Activated CD4-positive, alpha-beta T cell treated with anti-CD3 and anti-CD28 coated beads, Interleukin-2, amount 50 U/mL, for 16 hours (primary cell): ENCODE data around the gene LITAFD.
"Not testable (repeated sequence)": the region's sequence is repeated elsewhere in the genome, so short reads cannot be mapped to it uniquely, and the experiment has no call there.

ENCODE experiments used
- DNase-seq: peaks from one replicate; pipeline ENCODE4 v3.0.0-alpha.2; 2020

LITAFD gene

DNA sequence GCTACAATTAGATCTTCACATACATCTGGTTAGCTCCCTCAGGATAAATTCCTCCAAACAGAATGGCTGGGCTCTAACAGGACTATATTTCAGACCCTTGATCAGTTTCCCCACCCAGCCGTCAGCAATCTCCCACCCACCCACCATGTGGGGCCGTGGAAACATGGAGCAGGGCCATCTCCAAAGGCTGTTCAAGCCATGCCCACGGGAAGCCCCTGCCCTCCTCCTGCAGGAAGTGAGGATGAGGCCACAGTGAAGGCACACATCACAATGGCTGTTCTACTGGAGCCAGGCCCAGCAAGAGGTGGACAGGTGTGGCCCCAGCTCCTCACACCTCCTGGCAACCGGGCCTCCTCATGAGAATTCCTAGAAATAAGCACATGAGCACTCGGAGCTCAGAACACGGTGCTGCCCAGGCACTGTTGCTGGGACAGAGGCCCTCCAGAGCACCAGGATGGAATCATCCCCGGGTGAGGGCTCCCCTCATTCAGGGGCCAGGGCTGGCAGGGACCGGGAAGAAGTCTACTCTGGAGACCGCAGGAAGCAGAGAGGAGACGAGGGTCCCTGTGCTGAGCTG lies at the start of gene LITAFD:
Gene LITAFD (plus strand): TSS at position 311 of the 577 bp plus-strand sequence. CDS start 2,005 bp downstream, outside the sequence.
- DNase-seq: no peak

DNA sequence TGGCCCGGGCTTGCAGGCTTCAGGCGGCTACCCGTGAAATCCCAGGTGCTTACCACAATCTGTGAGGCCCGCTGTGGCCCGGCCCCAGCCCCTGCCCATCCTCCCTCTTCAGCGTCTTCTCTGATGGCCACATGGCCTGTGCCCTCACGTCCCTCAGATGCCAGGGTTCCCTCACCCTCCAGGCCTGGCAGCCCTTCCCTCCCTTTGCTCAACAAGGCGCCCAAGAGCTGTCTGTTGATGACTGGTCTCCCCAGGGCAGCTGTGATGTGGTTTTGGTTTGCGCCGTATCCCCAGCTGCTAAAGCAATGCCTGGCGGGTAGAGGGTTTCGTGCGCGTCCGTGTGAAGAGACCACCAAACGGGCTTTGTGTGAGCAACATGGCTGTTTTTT lies 49.4 kb upstream of the LITAFD start:
- DNase-seq: no peak

DNA sequence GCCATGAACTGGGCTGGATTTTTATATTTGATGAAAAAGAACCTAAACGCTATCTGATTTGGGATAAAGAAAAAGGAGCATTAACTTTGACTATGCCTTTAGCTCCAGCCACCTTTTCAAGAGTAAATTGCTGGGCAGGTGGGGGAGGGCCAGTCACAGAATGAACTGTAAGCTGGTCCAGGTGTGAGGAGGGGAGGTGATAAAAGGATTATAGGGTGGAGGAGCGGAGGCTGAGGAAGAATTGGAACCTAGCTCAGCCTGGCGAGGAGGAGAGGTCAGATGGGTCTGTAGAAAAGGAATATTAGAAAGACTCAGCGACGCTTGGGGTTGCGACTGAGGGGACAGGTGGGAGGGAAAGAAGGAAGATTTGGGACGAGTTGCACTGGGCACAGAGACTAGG lies 45.4 kb upstream of the LITAFD start:
- not testable (repeated sequence) for DNase-seq

GRCh38 chr16:8837594-8837993 lies 44.6 kb upstream of the LITAFD start:
- DNase-seq: not testable (repeated sequence)

DNA sequence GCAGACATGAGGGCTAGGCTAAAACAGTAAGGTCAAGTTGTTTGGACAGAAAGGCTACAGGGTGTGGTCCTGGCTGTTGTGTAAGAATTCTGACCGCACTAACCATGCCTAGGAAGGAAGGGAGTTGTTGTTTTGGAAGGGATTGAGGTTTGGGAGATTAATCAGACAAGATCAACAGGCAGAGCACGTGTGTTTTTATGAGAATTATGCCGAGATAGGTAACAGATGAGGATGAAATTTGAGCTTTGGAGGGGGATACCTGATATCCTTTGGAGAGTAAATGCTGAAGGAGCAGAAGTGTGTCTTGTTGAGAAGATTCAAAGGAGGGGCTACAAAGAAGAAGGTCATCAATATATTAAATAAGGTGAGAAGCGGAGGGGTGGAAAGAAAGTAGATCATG lies 40.1 kb upstream of the LITAFD start:
- DNase-seq: not testable (repeated sequence)

DNA sequence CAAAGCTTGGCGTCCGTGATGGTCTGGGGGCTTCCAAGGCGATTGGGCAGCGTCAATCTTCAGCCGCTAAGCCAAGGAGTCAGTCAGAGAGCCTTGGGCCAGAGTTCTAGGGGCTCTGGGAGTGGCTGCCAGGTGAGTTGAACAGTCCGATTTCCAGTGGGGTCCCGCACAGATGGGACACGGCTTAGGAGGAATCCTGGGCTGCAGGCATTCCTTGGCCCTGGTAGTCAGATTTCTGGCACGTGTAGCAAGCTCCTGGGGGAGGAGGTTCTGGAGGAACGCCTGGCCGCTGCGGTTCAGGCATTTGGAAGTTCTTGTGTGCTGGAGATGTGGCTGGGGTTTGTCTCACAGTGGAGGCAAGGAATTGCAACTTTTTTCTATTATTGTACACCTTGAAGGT lies 38.9 kb upstream of the LITAFD start:
- not testable (repeated sequence) for DNase-seq

DNA sequence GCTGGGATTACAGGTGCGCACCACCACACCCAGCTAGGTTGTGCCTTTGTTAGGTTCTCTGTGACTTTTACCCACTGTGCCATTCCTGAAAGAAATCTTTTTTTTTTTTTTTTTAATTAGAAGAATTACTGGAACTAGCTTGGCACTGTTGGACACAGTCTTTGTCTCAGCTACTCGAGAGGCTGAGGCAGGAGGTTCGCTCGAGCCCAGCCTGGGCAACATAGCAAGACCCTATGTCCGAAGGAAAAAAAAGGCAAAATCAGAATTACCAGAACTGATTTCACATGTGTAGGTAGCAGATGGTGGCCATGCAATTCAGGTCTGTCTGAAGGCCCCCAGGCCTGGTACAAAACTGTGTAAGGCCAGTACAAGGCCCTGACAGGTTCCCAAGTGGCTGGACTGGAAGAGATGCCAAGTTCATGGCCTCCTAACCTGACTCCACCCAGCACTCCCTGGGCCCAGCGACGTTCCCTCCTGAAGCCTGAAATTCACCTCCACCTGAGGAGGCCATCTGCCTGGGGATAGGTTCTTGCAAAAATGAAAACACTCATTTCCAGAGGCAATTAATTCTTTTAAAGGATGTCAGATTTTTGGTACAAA lies 36.4 kb upstream of the LITAFD start:
- no peak for DNase-seq

GRCh38 chr16:8846401-8846932 lies 35.7 kb upstream of the LITAFD start:
- DNase-seq: no peak

DNA sequence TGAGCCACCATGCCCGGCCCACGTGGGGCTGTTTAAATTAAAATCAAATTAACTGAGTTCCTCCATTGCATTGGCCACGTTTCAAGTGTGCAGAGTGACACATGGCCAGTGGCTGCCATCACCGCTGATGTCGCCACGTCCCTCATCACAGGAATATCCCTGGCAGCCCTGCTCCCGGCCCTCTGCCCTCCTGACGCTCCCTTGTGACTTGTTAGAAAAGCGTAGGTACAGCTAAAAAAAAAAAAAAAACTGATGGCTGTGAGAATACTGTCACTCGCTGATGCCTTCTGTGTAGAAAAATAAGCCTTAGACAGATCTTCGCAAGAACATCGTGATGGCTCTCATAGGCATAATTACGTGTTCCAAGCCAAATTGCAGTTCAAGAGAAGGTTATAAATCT lies 35.0 kb upstream of the LITAFD start:
- no peak for DNase-seq

- no peak for DNase-seq
These were observed 34.5 kb upstream of the LITAFD start for GRCh38 chr16:8847623-8848022.

DNA sequence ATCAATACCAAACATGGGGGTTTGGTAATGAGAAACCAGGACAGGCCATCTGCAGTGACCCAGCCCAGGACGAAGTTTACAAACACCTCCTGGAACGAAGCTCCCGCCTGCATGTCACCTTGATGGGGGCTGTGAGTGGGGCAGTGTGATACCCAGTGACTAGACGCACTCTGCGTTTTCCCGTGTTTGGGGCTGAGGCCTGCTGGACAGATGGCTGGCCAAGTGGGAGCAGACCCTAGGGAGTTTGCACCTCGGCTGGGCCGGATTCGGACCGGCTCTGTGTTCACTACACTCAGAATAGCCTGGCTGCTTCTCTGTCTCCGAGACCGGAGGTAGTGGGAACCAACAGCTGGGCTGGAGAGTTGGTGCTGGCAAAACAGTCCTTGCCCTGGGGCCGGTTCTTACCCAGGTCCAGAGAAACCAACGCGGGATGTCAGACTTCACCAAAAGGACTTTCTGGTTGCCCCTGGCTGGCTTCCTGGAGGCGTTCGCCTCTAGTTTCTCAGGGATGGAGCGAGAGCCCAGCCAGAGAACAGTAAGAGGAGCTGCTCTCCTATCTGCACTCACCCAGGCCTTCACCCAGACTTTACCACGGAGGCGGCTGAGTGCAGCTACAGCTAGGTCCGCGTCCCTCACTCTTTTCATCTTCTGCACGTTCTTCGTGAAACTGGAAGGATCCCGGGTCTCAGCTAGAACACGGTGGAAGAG lies 33.8 kb upstream of the LITAFD start:
- DNase-seq: no peak

GRCh38 chr16:8848939-8849391 lies 33.2 kb upstream of the LITAFD start:
- no peak for DNase-seq

DNA sequence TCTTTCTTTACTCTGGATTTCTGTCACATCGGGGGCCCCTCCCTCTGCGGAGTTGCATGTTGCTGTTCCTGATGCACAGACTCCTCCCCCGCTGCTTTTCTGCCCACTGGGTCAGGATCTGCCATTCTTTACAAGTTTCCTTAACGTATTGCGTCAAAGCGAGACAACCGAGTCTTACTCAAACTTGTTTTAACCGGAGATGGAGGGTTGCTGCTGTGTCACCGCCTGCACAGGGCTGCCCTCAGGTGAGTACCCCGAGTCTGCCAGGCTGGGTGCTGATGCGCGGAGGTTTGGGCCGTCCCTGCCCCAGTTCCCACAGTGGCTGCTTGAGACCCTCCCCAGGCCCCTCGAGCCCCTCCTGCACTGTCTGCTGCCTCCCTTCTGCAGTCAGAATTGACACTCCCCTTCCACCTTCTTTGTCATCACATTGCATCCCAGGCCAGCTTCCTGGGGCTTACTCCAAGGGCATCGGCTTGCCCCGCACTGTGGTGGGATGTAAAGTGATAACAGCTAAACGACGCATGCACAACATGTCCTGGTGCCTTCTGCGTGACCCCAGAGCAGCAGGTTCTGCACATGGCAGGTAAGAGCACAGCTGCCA lies 32.6 kb upstream of the LITAFD start:
- no peak for DNase-seq

DNA sequence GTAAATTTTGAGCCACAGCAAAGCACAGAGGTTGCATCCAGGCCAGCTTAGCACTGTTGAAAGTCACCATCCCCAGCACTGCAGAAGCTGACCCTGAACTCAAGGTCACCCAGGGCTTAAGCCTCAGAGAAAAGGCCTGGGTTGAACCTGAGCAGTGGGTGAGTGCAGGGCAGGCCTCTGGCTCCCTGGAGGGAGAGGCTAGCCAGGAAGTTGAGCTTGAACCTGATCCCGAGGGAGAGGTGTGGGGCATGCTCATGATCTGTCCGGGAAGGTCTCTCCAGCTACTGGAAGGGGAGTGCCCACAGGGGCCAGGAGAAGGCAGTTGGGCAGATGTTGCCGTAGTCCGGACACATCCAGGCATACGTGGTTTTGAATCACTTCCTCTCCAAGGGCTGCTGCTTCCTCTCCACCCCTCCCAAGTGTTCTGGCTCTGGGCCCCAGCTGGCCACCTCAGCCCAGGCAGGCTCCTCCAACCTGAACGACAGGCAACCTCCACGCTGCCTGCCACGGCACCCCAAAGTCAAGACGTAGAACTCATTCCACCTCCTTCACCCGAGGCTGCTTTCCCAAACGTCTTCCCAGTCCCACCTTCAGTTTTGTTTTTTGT lies 31.8 kb upstream of the LITAFD start:
- DNase-seq: no peak

- no peak for DNase-seq
These were observed 30.3 kb upstream of the LITAFD start for GRCh38 chr16:8851761-8852403.

- DNase-seq: no peak
These were observed 29.6 kb upstream of the LITAFD start for GRCh38 chr16:8852534-8852933.

- DNase-seq: no peak
These were observed 29.0 kb upstream of the LITAFD start for GRCh38 chr16:8853150-8853549.

DNA sequence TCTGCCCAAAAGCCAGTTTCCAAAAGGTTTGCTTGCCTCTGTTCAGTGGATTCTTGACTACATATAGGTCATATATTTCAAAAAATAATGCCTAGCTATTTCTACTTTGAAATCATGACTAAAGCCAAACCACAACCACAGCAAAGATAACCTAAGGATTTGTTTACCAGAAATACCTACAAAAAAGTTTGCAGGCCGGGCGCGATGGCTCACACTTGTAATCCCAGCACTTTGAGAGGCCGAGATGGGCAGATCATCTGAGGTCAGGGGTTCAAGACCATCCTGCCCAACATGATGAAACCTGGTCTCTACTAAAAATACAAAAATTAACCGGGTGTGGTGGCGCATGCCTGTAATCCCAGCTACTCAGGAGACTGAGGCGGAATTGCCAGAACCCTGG lies 28.5 kb upstream of the LITAFD start:
- DNase-seq: no peak

- no peak for DNase-seq
These were observed 27.7 kb upstream of the LITAFD start for GRCh38 chr16:8854298-8854948.

GRCh38 chr16:8855051-8855786 lies 26.9 kb upstream of the LITAFD start:
- no peak for DNase-seq

DNA sequence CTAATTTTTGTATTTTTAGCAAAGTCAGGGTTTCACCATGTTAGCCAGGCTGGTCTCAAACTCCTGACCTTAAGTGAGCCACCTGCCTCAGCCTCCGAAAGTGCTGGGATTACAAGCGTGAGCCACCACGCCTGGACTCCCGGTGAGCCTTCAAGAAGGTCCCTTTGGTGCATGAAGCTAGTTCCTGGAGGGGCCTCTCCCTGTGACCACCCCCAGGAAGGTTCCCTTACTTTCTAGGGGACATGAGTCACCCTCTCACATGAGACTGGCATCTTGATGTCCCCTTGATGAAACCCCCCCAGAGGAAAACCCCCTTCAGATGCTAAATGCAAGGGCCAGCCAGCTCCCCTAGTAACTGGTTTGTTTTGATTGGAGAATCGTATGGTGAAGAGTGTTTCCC lies 26.2 kb upstream of the LITAFD start:
- DNase-seq: no peak
